ENCODE results near the gene PRKCQ. TPM values are rescaled to one million over a fixed set of nuclear protein-coding genes. Genes with fewer than 3 reads are reported as not detected.

The PRKCQ gene
- total RNA-seq, 2 experiments from 2014 or later = 4.0 to 7.8 TPM

DNA sequence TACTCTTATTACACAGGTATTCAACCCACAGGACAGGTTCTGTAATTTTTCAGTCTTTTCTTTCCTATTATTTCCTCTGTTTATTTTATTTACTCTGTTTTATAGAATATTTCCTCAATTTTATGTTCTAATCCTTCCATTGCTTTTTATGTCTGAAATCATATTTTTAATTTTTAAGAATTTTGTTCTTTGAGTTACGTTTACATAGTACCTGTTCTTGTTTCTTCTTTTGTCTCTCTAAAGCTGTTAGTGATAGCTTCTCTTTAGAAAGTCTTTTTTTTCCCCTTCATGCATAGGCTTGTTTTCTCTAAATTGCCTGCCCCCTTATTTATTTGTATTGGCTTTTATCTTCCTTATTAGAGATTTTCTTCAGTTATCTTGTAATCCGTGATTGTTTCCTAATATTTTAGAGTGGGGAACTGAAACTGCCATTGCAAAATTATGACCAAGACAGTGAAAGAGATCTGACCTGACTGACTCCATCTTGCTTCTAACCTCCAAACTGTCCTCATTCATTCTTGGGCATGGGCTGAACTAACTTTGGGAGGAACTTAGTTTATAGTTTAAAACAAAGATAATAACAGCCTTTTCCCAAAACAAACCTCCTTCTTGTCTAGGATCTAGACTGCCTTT is 189.7 kb downstream of the PRKCQ start:
- Histone ChIP-seq H3K4me1 (ENCODE audit: insufficient read depth, low read length, poor library complexity, severe bottlenecking) (no peaks in the 10 kb centered on the region), H2AFZ (ENCODE audit: low read length) (no peak overlapping the region), H3K9me2 (ENCODE audit: insufficient read depth, low read length) (no peaks in the 10 kb centered on the region), H3K9me3 (ENCODE audit: low read length) (peaks cover 16% of the 10 kb centered on the region; the same call in 1 of the 2 replicates), H3K4me2 (ENCODE audit: low read length) (no peak overlapping the region), H4K20me1 (ENCODE audit: insufficient read depth, low read length) (no peaks in the 10 kb centered on the region), H3K79me2 (ENCODE audit: insufficient read depth, low read depth, low read length) (no peaks in the 10 kb centered on the region), H3K36me3 (ENCODE audit: insufficient read depth, low read length) (no peaks in the 10 kb centered on the region; the same call in 1 of the 2 replicates), H3K4me3 (ENCODE audit: low read depth, low read length, poor library complexity, severe bottlenecking) (no peak overlapping the region), H3K27ac (ENCODE audit: low read depth, low read length, poor library complexity, severe bottlenecking) (no peak overlapping the region)
- CTCF ChIA-PET (ENCODE audit: unreplicated experiment) = no interaction called here
- POLR2A ChIA-PET = interaction anchor here (1.3 to 2.3 kb wide), 2 partner anchors 8 to 43 kb away, joined by 3 to 12 read pairs; no protein-coding TSS in a partner anchor
- TF ChIP-seq, protein P1, sequence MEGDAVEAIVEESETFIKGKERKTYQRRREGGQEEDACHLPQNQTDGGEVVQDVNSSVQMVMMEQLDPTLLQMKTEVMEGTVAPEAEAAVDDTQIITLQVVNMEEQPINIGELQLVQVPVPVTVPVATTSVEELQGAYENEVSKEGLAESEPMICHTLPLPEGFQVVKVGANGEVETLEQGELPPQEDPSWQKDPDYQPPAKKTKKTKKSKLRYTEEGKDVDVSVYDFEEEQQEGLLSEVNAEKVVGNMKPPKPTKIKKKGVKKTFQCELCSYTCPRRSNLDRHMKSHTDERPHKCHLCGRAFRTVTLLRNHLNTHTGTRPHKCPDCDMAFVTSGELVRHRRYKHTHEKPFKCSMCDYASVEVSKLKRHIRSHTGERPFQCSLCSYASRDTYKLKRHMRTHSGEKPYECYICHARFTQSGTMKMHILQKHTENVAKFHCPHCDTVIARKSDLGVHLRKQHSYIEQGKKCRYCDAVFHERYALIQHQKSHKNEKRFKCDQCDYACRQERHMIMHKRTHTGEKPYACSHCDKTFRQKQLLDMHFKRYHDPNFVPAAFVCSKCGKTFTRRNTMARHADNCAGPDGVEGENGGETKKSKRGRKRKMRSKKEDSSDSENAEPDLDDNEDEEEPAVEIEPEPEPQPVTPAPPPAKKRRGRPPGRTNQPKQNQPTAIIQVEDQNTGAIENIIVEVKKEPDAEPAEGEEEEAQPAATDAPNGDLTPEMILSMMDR (conservative IDR thresholded peaks at IDR 0.05; ENCODE audit: low read length) = no peak
- no peak for DNase-seq (ENCODE audit: low spot score)
- intact Hi-C loops (cut with micrococcal nuclease; ENCODE audit: unreplicated experiment) = no loop called here
- no TSS peak for BruUV-seq (replicated peaks)

DNA sequence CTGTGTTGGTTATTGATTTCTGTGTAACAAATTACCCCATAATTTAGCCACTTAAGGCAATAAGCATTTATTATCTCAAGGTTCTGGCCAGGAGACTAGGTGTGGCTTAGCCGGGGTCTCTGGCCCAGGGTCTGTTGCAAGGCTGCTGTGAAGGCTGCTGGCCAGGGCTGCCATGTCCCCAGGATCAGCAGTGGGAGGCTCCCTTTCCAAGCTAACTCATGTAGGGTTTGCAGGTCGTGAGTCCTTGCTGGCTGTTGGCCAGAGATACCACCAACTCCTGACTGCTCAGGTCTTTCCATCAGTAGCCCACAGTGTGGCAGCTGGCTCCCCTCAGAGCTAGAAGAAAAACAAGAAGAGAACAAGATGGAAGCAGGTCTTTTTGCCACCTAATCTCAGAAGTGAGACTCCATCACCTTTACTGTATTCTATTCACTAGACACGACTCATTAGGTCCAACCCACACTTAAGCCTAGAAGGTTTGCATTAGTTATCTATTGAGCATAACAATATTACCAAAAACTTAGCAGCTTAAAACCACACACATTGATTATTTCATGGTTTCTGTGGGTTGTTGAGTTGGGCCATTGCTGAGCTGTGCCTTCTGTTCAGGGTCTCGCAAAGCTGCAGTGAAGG is 191.7 kb downstream of the PRKCQ start:
- Histone ChIP-seq H3K9me2 (ENCODE audit: insufficient read depth, low read length) (no peaks in the 10 kb centered on the region), H3K4me3 (ENCODE audit: low read depth, low read length, poor library complexity, severe bottlenecking) (no peak overlapping the region), H3K9me3 (ENCODE audit: low read length) (peaks cover 16% of the 10 kb centered on the region; the same call in 1 of the 2 replicates), H3K27ac (ENCODE audit: low read depth, low read length, poor library complexity, severe bottlenecking) (no peak overlapping the region), H3K36me3 (ENCODE audit: insufficient read depth, low read length) (no peaks in the 10 kb centered on the region; the same call in 1 of the 2 replicates), H3K79me2 (ENCODE audit: insufficient read depth, low read depth, low read length) (no peaks in the 10 kb centered on the region), H4K20me1 (ENCODE audit: insufficient read depth, low read length) (no peaks in the 10 kb centered on the region), H3K4me1 (ENCODE audit: insufficient read depth, low read length, poor library complexity, severe bottlenecking) (no peaks in the 10 kb centered on the region), H2AFZ (ENCODE audit: low read length) (no peak overlapping the region), H3K4me2 (ENCODE audit: low read length) (no peak overlapping the region)
- TF ChIP-seq EZH2phosphoT487 (IDR thresholded peaks at IDR 0.05; ENCODE audit: borderline replicate concordance, low read depth, low read length) = no peak
- TF ChIP-seq, protein P1 (conservative IDR thresholded peaks at IDR 0.05; ENCODE audit: low read length) = no peak
- intact Hi-C loops (cut with micrococcal nuclease; ENCODE audit: unreplicated experiment) = no loop called here
- ChIA-PET CTCF (ENCODE audit: unreplicated experiment) (interaction anchor here (1.0 to 1.1 kb wide), 2 partner anchors 13 to 103 kb away, joined by 3 to 4 read pairs; no protein-coding TSS in a partner anchor), POLR2A (interaction anchor here (0.6 to 2.0 kb wide), 5 partner anchors 10 to 106 kb away, joined by 3 to 8 read pairs (median 5); no protein-coding TSS in a partner anchor)
- no peak for DNase-seq (ENCODE audit: low spot score)
- no TSS peak for BruUV-seq (replicated peaks)

DNA sequence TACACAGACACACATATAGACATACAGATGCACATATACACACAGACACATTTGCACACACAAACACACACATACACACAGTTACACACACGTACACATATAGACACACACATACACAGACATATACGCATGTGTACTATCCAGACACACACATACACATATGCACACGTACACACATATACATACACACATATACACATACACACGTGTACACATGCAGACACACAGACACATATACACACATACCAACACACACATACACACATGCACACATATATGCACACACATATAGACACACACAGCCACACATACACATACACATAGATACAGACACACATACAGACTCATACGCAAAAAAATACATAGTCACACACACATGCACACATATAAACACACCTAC is 193.1 kb downstream of the PRKCQ start:
- H3K27ac ChIP-seq (ENCODE audit: low read depth, low read length, poor library complexity, severe bottlenecking) = no peak overlapping the region
- no peaks in the 10 kb centered on the region for H3K9me2 ChIP-seq (ENCODE audit: insufficient read depth, low read length)
- DNase-seq (ENCODE audit: low spot score) = no peak
- ChIA-PET POLR2A (interaction anchor here (0.5 to 1.3 kb wide), 4 partner anchors 15 to 257 kb away, joined by 3 to 4 read pairs (median 4); no protein-coding TSS in a partner anchor), CTCF (ENCODE audit: unreplicated experiment) (no interaction called here)
- BruUV-seq (replicated peaks) = no TSS peak
- no peak overlapping the region for H3K4me3 ChIP-seq (ENCODE audit: low read depth, low read length, poor library complexity, severe bottlenecking)
- TF ChIP-seq EZH2phosphoT487 (IDR thresholded peaks at IDR 0.05; ENCODE audit: borderline replicate concordance, low read depth, low read length) = no peak
- H3K36me3 ChIP-seq (ENCODE audit: insufficient read depth, low read length) = no peaks in the 10 kb centered on the region; the same call in 1 of the 2 replicates
- H4K20me1 ChIP-seq (ENCODE audit: insufficient read depth, low read length) = no peaks in the 10 kb centered on the region
- H2AFZ ChIP-seq (ENCODE audit: low read length) = no peak overlapping the region
- H3K9me3 ChIP-seq (ENCODE audit: low read length) = peaks cover 20% of the 10 kb centered on the region; the same call in 1 of the 2 replicates
- no peak overlapping the region for H3K4me2 ChIP-seq (ENCODE audit: low read length)
- H3K79me2 ChIP-seq (ENCODE audit: insufficient read depth, low read depth, low read length) = no peaks in the 10 kb centered on the region
- intact Hi-C loops (cut with micrococcal nuclease; ENCODE audit: unreplicated experiment) = no loop called here
- no peaks in the 10 kb centered on the region for H3K4me1 ChIP-seq (ENCODE audit: insufficient read depth, low read length, poor library complexity, severe bottlenecking)

All from OCI-LY7 (cell line).